ENCODE measurements around the gene UBE2G2.

GRCh38 chr21:44850905-44851657 lies 49.5 kb upstream of the UBE2G2 start:
- TF ChIP-seq SPI1 (IDR thresholded peaks at IDR 0.05; ENCODE audit: low read depth, low read length) = no peak
- no peak for TF ChIP-seq POLR2AphosphoS5 (IDR thresholded peaks at IDR 0.05; ENCODE audit: low read depth, low read length)
- TF ChIP-seq POLR2A (IDR thresholded peaks at IDR 0.05; ENCODE audit: low read depth, low read length) = no peak
- TF ChIP-seq POU2F2 (IDR thresholded peaks at IDR 0.05; ENCODE audit: low read depth, low read length) = no peak
- no peak for TF ChIP-seq PAX5 (IDR thresholded peaks at IDR 0.05; ENCODE audit: insufficient read depth, low read length, severe bottlenecking)

Data from GM12891 (cell line).